DMS114 treated with DMSO at 0.1 percent for 48 hours (cell line): Measurements from ENCODE around the gene RNF31.

Experiments
- DNase-seq: peaks from one replicate; lab custom pipeline; 2025; ENCODE audit not compliant: unreplicated experiment; lab: John Stamatoyannopoulos, UW

Gene RNF31

DNA sequence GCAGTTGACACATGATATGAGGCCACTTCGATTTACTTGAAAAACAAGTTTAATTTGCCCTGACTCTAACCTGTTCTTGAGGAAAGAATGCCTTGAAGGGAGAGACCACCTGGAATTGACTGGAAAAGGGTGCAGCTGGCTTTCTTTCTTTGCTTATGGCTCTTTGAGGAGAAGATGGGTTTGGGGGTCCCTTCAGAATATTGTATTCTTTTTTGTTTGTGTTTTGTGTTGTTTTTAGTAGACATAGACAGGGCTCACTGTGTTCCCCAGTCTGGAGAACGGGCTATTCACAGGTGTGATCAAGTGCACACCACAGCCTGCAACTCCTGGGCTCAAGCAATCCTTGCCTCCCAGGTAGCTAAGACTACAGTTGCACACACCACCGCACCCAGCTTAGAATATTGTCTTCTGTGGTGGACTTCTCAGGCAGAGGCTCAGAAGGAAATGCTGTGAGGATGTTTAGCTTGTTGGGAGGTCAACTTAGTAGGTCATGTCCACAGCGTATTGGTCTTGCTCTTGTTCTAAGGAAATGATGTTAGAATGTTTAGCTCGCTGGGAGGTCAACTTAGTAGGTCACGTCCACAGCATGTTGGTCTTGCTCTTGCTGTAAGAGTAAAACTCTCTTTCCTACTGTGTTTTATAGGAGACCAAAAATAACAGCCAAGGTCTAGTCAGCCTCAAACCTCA lies 31.0 kb upstream of the RNF31 start:
- DNase-seq, result no peak

DNA sequence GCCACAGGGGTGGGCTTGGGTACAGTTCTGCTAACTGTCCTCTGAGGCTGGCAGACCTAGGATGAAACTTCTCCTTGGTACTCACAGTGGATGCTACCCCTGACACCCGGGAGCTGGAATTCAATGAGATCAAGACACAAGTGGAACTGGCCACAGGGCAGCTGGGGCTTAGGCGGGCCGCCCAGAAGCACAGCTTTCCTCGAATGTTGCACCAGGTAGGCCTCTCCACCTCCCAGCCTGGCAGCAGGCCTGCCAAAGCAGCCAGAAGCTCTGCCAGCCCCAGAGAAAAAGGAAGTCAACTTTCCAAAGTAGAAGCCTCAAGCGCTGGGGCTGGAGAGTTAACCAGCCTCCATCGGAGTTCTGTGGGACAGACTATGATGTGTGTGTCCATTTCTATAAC lies 30.1 kb upstream of the RNF31 start:
- DNase-seq, result no peak

DNA sequence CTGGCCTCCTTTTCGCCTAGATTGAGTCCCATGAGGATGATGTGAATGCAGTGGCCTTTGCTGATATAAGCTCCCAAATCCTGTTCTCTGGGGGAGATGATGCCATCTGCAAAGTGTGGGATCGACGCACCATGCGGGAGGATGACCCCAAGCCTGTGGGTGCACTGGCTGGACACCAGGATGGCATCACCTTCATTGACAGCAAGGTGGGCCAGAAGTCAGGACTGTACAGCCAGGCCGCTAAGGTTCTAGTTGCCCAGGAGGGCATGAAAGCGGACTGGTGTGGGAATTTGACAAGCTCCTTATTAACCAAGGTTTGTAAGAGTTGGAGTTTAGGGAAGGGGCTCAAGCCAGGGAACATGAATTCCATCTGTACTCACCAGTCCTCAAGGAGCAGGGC lies 27.6 kb upstream of the RNF31 start:
- DNase-seq, result no peak

DNA sequence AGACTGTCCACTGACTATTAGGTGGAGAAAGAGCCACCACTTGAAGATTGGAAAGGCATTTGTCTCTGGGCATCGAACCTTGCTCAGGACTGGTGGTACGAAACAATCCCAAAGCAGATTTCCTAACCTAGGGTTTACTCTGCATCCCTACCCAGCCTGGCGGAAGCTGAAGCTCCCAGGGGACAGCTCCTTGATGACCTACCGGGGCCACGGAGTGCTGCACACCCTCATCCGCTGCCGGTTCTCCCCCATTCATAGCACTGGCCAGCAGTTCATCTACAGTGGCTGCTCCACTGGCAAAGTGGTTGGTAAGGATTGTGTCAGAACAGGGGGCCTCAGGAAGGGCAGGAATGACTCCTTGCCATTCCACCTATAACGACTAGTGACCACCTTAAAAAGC lies 26.1 kb upstream of the RNF31 start:
- no peak for DNase-seq

DNA sequence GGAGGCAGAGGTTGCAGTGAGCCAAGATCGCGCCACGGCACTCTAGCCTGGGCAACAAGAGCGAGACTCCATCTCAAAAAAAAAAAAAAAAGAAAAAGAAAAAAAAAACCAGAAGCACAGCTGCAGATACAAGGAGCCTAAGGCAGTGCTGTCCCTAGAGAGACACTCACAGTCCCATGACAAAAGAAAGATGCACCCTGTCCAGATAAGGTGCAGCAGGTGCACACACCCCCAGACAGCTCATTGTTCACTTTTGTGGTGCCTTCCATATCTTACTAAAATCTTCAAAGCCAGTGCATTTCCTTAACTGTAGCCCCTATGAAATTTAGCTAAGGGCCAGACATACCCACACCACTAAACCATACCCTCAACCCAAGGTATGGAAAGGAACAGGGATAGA lies 24.9 kb upstream of the RNF31 start:
- DNase-seq, result no peak

DNA sequence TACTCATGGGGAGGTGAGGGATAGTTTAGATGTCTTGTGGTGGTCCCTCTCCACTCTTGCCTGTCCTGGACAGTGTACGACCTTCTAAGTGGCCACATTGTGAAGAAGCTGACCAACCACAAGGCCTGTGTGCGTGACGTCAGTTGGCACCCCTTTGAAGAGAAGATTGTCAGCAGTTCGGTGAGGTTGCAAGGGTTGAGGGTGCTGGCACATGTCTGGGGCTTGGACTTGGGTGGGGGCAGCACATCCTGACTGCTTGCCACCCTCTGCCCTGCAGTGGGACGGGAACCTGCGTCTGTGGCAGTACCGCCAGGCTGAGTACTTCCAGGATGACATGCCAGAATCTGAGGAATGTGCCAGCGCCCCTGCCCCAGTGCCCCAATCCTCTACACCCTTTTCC lies 24.4 kb upstream of the RNF31 start:
- DNase-seq, result no peak

DNA sequence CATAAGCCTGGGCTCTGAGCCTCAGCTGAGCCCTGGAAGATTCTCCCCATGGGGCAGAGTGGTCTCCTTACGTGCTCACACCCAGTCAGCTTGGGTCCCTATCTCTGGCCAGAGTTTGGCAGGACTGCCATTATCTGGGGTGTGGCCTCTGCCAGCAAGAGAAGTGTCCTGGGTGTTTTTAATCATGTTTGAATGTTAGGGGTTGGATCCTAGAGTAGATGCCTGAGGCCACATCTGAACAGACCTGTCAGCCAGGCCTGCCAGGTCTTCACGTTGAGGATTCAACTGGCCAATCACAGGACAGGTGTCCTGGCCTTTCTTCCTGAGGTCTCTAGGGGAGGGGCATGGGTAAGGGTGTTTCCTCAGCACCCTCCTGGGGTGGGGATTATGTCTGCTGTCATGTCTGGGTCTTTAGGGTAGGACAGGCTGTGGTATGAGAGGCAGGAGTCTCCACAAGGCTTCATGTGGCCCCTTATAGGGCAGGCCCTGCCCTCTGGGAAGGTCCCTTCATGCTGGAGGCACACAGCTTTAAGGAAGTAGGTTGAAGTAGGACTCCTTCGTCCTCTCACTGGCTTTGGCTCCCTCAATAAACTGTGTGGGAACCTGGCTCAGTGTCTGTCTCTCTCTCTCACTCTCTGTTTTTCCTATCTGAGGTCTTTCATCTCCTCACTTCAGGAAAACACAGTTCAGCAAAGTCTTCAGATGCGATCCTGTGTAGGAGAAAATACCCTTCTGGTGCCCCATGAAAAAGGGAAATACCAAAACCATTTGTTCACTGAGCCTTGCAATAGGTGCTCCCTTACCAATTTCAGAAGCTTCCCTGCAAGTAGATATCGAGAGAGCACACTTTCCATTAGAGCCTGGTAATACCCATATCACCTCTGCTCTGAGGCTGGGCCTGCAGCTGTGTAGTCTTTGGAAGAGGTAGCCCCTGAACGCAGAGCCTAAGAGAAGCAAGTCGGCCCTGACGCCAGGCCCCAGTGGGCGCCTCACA lies 23.6 kb upstream of the RNF31 start:
- DNase-seq, result no peak

DNA sequence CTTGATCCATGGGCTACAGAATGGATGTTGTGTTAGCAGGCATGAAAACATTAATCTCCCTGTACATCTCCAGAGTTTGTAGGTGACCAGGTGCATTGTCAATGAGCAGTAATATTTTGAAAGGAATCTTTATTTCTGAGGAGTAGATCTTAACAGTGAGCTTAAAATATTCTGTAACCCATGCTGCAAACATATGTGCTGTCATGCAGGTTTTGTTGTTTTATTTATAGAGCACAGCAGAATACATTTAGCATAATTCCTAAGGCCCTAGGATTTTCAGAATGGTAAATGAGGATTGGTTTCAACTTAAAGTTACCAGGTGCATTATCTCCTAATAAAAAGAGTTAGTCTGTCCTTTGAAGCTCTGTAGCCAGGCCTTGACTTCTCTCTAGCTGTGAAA lies 20.4 kb upstream of the RNF31 start:
- no peak for DNase-seq

DNA sequence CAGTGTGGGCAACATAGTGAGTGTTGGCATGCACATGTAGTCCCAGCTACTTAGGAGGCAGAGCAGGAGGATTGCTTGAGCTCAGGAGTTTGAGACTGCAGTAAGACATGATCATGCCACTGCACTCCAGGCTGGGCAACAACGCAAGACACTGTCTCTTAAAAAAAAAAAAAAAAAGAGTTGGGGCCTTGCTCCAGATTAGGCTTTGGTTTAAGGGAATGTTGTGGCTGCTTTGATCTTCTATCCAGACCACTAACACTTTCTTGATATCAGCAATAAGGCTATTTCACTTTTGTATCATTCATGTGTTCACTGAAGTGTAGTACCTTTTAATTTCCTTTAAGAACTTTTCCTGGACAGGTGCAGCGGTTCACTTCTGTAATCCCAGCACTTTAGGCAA lies 19.6 kb upstream of the RNF31 start:
- DNase-seq, result no peak

DNA sequence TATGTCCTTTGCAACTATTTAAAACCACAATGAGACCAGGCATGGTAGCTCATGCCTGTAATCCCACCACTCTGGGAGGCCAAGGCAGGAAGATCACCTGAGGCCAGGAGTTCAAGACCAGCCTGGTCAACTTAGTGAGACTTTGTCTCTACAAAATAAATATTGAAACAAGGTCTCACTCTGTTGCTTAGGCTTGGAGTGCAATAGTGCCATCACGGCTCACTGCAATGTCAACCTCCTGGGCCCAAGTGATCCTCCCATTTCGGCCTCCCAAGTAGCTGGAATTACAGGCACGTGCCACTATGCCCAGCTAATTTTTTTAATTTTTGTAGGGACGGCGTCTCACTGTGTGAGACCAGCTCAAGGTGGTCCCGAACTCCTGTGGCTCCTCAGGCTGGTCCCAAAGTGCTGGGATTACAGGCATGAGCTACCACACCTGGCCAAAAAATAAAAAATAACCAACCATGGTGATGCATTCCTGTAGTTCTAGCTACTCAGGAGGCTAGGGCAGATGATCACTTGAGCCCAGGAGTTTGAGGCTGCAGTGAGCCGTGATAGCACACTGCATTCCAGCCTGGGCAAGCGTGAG lies 17.8 kb upstream of the RNF31 start:
- no peak for DNase-seq

DNA sequence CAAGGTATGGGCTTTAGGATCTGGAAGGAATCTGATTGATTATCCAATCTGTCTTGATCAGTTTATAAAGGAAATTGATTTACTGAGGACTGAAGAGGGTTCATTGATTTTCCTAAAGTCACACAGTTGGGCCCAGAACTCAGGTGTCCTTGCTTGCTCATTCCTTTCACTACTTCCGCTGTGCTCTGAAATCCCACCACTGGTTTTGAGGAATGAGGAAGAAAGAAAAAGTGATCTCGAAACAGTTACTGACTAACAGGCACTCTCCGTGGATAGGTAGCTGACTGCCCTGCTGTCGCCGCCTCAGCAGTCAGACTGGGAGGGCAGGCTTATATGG lies 16.9 kb upstream of the RNF31 start, which contains the start of gene FITM1:
TSS of gene FITM1 (plus strand) at position 280 of the 337 bp plus-strand sequence. CDS start 905 bp downstream, outside the sequence.
- no peak for DNase-seq

DNA sequence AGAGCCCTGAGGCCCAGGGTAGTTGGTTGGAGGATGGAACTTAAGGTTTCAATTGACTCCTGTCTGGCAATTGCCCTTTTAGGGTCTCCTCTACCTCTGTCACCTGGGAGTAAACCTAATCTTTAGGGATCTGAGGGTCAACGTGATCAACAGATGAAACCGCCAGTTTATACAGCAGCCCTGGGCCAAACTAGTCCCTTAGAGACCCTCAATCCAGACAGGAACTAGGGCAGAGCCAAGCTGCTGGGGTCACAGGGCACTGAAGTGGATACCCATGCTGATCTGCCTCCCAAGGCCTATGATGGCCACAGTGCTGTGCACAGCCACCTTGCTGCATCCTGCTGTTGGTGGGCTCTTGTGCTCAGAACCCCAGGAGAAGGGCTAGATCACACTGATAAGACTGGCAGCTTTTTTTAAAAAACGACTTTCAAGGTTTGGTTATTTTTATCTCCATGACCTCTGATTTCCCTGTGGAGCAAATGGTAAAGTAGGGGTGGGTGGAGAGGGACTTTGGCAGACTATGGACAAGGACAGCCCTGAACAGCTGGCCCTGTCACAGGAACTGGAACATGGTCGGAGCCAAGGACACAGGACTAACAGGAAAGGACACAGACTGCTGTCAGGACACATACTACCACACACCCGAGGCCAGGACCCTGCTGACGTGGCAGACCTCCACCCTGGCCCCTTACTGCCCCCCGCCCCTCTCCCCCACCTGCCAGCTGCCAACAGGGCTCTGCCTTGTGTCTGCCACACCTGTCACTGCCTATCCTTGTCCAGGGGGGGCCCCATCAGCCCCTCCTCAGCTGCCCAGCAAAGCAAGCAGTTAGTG lies 16.4 kb upstream of the RNF31 start:
- DNase-seq, result no peak

DNA sequence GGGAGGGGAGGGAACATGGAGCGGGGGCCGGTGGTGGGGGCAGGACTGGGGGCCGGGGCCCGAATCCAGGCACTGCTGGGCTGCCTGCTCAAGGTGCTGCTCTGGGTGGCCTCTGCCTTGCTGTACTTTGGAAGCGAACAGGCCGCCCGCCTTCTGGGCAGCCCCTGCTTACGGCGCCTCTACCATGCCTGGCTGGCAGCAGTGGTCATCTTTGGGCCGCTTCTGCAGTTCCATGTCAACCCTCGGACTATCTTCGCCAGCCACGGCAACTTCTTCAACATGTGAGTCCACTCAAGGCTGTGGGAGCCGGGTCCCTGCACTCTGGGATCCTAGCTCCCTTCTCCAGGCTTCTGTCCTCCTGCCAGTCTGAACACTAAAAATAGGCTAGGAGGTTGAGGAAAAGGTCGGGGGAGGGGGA lies 15.7 kb upstream of the RNF31 start:
- DNase-seq, result no peak

DNA sequence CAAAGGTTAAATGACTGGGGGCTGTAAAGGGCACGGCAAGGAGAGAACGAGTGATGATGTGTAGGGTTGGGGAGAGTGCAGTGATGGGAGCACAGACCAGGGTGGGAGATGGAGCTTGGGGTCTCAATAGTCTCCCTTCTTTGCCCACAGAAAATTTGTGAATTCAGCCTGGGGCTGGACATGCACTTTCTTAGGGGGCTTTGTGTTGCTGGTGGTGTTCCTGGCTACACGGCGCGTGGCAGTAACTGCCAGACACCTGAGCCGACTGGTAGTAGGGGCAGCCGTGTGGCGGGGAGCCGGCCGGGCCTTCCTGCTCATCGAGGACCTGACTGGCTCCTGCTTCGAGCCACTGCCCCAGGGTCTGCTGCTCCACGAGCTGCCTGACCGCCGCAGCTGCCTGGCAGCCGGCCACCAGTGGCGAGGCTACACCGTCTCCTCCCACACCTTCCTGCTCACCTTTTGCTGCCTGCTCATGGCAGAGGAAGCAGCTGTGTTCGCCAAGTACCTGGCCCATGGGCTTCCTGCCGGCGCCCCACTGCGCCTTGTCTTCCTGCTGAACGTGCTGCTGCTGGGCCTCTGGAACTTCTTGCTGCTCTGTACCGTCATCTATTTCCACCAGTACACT lies 15.1 kb upstream of the RNF31 start:
- no peak for DNase-seq

DNA sequence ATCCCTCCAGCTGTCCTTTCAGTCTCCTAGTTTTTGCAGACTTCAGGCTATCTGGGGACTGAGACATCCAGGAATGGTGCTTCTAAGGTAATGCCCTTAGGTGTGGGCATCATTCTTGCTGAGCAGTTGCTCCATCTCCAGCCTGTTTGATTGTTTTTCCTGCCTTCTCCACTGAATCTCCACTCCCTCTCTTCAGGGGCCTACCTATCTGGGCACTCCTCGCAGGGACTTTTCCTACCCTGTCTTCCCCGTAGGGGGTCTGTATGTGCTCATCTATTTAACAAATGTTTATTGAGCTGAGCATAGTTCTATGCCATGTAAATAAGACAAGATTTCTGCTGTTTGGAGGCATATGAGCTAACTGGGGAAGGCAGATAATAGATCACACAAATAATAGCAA lies 14.3 kb upstream of the RNF31 start:
- DNase-seq, result no peak

DNA sequence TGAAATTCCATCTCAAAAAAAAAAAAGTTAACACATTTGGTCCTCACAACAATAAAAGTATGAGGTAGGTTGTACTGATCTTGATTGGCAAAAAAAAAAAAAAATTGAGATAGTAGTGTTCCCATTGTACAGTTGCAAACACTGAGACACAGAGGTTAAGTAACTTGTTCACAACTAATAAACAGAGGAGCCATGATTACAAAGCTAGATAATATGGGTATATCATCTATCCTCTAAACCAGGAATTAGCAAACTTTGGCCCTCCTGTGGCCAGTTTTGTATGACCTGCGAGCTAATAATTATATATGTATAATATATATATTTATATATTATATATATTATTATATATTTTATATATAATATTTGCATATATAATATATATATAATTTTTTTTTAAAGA lies 13.6 kb upstream of the RNF31 start:
- no peak for DNase-seq

DNA sequence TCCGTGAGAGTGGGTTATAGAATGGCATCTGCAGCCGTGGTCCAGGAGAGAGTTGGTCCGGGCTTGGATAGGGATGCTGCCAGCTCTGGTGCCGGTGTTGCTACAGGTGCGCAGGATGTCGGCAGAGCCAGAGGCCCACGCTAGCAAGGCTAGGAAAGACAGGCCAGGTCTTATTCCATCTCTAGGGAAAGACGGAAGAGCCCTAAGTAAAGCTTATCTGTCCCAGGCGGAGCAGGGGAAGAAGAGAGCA lies 11.8 kb upstream of the RNF31 start:
- no peak for DNase-seq

DNA sequence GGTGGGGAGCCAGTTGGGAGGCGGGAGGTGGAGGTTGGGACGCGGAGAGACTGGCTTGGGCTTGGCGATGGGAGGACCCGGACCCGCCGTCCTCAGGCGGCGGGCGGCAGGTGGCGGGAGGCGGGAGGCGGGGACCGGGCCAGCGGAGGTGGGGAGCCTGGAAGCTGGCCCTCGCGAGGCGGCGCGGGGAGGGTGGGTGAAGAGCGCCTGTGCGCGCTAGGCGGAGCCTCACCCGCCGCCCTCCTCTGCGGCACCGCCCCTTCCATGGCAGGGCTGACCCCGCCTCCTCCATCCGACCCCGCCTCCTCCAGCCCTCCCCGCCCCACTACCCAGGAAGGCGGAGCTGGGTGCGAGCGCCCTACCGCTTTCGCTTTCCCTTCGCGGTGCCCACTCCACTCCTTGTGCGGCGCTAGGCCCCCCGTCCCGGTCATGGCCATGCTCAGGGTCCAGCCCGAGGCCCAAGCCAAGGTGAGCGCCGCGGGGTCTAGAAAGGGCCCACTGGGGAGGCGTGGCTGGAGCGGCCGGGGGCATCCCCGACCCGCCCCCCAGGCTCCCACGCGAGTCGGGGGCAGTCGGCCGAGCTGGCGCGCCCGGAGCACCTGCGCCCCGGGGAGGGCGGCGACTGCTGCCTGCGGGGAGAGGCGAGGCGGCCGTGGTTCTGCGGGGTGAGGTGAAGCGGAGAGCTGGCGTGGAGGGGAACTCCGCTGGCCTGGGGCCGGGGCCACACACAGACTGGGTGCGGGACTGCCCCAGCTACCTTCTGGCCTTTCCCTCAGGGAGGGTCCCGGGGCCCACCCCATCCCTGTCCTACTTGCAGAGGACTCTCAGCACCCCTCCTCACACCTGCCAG lies 11.2 kb upstream of the RNF31 start, which contains the start of gene PSME1:
TSS of gene PSME1 (plus strand) at position 361 of the 850 bp plus-strand sequence. CDS start at position 430, 69 bp downstream.
- DNase-seq, result peak; percentile 69

DNA sequence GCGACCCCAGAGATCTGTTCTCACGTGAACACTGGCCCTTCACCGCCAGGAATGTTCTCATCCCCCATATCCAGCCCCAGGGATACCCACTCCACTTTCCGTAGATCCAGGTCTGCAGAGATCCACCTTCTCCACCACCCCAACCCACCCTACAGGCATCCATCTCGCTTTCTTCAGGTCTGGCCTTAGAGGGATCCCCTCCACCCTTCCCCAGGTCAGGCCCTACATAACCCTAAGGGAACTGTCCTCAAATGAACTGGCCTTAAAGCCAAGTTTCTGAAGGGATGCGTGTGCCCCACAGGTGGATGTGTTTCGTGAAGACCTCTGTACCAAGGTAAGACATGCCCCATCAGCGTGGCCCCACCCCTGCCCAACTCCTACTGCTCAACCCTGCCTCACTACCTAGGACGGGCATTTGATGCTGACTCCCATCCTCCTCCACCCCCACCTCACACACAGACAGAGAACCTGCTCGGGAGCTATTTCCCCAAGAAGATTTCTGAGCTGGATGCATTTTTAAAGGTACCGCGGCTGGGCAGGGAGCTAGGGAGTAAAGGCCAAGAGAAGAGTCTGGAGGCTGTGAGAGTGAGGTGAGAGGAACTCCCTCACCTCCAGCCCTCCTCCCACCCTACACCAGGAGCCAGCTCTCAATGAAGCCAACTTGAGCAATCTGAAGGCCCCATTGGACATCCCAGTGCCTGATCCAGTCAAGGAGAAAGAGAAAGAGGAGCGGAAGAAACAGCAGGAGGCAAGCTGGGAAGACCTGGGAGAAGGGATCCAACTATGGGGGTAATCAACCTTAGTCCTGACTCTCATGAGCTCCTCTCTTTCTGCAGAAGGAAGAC lies 10.4 kb upstream of the RNF31 start:
- DNase-seq, result no peak
